ENCODE measurements around the gene SKAP1. TPM values are rescaled to one million over a fixed set of nuclear protein-coding genes. Genes with fewer than 3 reads are reported as not detected.

Gene SKAP1
- polyA plus RNA-seq, 4 donors, result 9.9 to 13.6 (median 12.4) TPM

DNA sequence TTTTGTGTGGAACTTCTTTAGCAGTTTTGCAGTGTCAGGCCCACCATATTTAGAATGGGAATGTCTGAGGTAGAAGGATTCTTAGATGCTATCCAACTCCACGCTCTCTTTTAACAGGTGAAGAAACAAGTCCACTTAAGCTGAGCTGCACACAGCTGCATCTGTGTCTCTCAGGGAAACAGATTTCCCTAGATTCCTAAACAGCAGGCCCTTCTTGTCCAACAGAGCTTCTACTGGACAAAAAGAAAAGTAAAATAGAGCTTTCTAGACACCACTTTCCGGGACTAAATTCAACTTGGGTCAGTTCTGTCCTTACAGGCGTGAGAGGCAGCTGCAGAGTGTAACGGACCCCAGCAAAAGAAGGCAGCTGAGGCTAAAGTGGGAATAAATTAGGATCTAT lies 270.8 kb downstream of the SKAP1 start:
- no peak for DNase-seq (ENCODE audit: low read depth in 4 of 4, low spot score in 2 of 4)

DNA sequence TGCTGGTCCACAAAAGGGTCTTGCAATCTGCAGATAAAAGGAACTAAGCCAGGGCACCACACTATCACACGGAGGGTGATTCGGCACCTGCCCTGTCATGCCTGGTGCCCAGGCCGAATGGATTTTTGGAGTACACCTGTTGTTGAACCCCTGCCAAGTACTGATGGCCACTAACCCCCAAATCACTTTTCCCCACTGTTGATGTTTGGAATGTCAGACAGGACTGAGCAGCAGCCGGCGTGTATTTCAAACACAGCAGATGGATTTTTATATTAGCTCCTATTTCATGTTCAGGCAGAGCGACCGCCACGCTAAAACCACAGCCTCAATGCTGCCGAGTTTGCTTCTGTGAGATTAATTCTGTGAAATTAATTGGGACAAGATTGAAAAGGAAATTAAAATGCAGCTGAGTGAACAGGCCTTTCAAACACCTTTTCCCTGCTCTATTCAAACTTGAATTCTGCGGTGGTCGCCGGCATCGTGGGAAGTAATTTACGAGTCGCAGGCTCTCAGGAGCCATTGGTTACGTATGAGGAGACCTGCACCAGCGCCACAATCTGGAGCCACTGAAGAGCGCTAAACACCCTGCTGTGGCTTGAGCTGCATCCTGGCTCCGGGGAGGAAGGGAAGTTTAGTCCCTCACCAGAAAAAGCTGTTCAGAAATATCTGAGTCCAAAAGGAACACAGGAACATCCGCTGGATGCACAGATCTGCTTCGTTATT lies 274.0 kb downstream of the SKAP1 start:
- DNase-seq (ENCODE audit: low read depth in 4 of 4, low spot score in 2 of 4), result no peak

DNA sequence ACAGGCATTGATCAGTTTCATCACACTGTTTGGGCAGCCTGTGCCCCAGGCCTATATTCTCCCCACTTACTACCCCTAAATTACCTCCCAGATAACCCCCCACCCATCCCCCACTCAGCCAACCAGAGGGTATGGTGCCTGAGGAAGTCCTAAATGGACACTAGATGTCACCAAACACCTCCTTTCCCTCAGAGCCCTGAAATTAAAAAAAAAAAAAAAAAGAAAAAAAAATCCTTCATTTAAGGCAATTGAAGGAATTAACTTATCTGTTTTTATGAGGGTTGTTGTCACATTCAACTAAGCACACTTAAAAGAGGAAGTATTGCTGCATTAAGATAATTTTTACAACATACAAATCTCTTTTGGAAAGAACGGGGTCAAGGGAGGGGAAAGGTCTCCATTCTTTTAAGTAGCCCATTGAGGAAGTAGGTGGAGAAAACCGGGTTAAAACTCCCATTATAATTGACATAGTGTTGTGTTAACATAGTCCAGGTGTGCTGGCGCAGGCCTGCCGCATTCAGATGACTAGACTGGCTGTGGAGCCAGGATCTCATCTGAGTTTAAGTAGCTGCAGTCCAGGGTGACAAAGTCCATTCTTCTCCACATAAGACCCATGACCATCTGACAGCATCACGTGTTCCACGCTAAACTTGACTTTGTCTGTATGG lies 276.2 kb downstream of the SKAP1 start:
- no peak for DNase-seq (ENCODE audit: low read depth in 4 of 4, low spot score in 2 of 4)

DNA sequence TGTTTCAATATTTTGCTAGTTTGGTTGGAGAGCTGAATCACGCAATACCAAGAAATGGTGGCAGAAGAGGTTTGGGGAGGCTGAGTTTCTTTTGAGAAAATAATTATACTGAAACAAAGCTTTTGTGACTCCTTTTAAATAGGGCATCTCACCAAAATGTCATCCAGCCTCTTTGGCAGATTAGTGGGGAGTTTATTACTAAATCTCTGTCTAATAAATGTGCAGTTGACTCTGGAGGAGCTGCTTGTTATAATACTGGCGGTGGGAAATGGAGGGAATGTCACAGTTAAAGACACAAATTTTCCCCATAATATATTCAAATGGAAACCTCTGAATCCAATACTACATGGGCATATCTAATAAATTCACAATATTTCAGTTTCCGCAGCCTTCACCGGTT lies 277.7 kb downstream of the SKAP1 start:
- no peak for DNase-seq (ENCODE audit: low read depth in 4 of 4, low spot score in 2 of 4)

DNA sequence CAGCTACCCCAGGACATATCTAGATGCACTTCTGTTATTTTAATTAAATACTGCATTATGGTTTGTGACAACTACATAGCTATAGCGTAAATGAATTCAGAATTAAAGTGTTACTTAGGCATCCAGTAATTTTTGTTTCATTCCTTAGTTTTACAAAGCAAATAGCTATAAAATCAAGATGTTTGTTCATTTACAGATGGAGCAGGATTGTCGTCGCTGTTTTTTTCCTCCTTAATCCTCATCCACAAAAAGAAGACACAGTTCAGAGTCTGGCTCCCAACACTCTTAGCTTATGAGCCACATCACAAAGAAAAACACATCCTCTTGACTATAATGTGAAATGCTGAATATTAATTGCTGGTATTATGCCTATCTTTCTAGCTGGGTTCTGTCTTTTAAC lies 278.8 kb downstream of the SKAP1 start:
- DNase-seq (ENCODE audit: low read depth in 4 of 4, low spot score in 2 of 4), result no peak

DNA sequence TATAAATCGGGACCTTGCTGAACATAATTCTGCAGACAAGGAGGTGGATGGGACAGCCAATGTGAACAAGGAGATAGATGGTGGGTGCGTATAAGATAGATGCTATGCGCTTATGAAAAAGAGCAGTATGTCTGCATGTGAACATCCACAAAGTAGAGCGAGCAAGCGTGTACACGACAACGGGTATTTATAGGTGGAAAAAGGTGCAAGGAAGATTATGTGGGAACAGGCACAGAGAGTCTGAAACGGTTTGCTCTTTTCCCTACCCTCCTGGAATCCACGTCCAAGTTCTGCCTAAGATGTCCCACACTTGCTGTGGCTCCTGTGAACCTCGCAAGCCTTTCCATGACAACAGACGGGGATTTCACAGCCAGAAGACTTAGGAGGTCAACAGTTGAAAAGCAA lies 279.4 kb downstream of the SKAP1 start:
- no peak for DNase-seq (ENCODE audit: low read depth in 4 of 4, low spot score in 2 of 4)

DNA sequence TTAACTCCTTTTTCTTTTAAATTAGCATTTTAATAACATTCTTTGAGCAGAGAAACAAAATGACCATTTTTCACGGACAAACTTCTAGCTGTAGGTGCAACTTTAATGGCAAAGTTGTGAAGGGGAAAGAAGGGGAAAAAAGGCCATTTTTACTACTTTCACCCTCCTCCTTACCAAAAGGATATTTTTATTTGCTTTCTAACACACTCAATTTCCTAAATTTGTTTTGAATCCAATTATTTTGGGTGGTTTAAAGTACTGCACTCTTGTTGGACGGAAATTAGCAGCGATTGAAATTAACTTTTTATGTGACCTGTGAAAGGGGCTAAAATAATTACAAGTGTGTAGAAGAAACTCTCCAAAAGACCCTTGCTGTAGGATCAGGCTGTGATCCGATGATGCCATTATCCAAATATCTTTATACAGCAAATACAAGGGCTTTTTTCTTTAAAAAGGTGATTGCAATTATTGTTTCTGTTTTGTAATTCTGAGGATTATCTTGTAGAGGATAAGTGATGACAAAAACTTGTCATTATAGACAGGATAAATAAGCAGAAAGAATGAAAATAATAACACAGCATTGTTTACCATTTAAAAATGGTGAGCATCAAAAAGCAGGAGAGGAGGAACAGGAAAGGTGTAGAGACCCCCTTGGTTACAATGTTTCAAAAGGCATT lies 280.1 kb downstream of the SKAP1 start:
- DNase-seq (ENCODE audit: low read depth in 4 of 4, low spot score in 2 of 4), result no peak

DNA sequence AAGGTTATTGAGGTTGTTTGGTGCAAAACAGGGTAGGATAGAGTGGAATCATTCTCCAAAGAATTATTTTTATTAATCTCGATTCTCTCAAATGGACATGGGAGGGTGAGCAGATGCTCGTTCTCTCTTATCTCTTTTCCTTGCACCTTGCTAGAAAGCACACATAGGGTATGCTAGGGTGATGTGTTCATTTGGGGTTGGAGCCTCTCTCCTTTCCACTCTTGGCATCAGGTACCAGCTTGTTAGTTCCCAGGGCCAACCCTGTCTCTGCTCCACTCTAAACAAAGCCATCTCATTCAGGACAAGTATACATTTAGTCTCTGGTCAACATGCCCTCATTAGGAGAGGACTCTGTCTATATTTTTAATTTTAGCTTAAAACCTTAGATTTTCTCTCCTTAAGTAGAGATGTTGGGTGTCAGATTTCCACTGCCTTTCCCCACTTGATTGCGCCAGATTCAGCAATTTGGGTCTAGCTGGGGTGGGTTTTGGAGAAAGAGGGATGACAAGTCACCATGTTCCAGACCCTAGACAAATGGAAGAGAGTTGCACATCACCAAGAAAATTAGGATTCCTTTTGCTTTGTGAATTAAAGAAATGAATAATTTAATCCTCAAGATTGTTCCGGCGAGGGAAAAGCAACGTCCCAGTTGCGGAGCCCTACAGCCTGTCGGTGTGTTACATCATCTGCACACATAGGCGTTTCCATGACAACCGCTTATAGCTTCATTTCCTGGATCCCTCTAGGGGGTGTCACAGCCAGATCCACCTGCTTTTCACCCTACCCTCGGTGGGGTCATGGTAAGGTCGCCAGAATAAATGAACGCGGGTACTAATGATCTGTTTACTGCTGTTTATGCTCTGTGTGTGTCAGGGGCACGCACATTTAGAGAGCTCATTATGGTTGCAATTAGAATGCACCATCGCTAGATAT lies 280.9 kb downstream of the SKAP1 start:
- no peak for DNase-seq (ENCODE audit: low read depth in 4 of 4, low spot score in 2 of 4)

DNA sequence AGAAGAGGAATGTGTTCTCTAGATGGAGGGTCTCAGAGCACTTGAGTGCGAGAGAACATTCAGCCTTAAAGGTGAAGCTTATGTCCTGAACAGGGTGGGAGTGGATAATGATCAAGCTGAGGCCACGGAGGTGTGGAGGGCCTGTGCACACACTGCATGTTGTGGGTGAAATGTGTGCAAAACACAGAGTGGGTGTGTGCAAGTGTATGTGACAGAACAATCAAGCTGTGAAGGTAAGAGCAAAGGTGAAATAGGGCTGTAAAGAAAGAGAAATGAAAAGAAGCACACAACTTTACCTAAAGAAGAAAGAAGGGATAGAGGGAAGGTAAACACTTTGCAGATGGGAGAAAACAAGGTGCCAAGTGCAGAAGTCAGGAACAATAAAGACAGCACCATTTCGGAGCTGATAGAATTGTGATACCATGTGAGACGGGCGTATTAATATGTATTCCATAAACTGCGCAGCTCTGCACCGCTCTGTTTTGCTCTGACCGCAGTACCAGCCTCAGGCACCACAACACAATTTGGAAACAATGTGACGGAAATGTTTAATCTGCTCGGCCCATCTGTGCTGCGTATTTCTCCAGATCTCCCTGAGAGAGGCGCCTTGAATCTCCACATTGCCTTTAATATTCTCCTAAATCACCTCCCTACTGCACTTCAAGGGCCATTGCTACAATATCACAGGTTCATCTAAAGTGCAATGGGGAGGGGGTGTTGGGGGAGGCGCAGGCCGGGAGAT lies 281.8 kb downstream of the SKAP1 start:
- DNase-seq (ENCODE audit: low read depth in 4 of 4, low spot score in 2 of 4), result no peak

DNA sequence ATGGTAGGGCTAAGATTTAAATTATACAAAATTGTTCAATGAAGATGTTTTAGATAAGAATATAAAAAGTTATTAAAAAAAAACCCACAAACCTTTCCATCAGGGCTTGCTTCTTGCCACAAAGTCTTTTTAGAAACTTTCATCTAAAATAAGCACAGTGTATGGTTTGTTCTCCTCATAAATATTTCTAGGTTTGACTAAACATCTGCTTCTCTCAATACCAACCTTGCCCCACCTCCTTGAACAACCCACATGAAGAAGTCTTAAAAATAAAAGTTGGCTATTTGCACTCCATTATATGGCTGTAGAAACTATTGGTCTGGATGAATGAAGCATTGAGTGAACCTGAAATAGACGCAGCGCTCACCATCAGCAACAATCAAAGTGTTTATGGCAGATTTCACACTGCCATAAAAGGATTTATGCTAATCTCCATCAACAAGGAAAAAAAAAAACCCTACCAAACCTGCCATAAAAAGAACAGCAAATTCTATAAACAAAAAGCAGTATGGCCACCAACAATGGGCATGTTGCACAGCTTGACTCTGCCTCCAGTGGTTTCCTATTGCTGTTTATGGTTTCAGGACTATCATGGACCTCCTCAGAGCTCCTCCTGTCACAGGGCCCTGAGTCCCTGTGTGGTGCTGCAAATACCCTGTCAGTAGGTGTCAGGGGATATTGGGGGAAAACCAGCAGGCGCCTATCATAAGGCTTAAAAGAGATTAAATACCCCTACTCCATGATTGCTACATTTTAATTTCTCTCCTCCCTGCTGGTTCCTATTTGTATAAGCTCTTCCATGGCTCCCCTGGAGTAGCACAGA lies 284.8 kb downstream of the SKAP1 start:
- no peak for DNase-seq (ENCODE audit: low read depth in 4 of 4, low spot score in 2 of 4)

DNA sequence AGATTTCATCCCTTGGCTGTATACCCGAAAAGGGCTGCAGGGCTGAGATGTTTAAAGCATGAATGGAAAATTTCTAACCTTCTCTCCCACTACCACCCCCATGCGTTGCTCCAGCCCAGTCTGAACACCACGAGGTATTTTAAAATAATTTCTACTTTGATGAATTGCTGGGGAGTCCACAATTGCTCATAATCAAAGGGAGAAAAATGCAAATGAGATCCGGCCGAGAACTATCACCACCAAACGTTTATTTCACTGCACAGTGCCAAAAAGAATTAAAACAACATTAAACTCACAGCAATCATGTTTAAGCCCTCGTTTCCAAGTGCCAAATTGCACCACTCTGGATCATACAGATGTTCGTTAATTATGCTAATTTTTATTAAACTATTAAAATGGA lies 285.8 kb downstream of the SKAP1 start:
- no peak for DNase-seq (ENCODE audit: low read depth in 4 of 4, low spot score in 2 of 4)

DNA sequence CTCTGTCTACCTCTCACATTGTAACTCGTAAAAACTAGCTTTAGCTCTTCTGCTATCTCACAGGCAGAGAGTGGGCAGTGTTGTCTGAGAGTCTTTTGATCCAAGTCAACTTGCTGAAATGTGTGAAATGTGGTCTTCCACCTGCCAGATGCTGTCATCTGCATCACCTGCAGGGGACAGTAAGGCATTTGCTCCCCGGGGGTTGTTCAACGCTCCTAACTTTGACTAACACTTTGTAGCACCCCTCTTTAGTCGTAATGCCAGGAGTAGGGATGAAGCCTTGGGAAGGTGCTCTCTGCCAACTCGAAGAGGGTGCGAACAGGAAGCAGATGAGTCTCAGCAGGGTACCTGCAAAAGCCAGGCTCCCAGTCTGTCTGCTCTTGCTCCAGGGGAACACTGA lies 286.4 kb downstream of the SKAP1 start:
- DNase-seq (ENCODE audit: low read depth in 4 of 4, low spot score in 2 of 4), result no peak

DNA sequence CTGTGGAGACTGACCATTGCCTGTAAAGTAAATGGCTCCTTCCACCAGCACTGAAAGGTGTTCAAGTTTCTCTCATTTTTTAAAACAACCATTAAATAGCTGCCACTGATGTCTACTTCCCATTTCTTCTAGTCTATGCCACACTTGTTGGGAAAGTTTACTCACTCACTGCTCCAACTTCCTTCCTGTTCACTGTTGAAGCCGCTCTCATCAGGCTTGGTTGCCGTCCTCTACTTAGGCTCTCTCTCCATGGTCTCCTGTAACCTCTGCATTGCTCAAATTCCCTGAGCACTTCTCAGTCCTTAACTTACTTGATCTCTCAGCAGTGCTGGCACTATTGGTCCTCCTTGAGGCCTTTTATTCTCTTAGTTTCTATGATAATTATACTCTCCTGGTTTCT lies 290.1 kb downstream of the SKAP1 start:
- no peak for DNase-seq (ENCODE audit: low read depth in 4 of 4, low spot score in 2 of 4)

DNA sequence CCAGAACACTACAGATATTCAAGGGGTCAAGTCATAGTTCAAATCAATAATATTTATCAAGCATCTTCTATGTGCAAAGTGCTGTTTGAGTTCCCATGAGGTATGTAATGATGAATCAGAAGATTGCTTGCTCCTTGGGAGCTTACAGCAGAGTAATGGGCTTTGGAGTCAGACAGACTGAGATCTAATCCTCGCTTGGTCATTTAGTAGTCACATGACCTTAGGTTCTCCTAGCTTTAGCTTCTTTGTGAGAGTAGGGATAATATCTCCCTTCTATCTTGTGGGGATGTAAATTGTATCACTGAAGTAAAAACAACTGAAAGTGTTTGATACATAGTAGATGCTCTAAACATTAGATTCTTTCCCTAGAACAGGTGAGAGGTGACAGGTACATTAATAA lies 292.4 kb downstream of the SKAP1 start:
- DNase-seq (ENCODE audit: low read depth in 4 of 4, low spot score in 2 of 4), result no peak

DNA sequence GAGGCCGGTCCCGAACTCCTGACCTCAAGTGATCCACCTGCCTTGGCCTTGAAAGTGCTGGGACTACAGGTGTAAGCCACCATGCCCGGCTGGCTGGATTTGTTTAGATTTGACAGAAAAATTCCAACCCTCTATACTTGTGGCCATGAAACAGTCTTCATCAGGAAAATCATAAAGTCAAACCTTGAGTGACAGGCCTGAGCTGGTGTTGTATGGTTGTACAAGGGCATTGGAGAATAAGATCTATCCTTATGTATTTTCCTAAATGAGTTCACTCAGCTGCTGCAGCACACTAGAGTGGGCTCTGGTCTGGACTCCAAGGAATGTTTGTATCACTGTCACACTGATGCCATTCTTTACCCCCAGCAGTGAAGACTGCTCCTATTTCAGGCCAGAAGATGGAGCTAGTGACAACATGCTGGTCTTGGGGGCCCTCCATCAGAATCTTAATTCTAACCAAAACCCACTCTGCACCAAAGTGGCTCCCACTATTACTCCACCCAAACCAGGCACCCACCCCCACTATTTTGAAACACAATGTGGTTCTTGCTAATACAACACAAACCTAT lies 295.0 kb downstream of the SKAP1 start:
- DNase-seq (ENCODE audit: low read depth in 4 of 4, low spot score in 2 of 4), result no peak

DNA sequence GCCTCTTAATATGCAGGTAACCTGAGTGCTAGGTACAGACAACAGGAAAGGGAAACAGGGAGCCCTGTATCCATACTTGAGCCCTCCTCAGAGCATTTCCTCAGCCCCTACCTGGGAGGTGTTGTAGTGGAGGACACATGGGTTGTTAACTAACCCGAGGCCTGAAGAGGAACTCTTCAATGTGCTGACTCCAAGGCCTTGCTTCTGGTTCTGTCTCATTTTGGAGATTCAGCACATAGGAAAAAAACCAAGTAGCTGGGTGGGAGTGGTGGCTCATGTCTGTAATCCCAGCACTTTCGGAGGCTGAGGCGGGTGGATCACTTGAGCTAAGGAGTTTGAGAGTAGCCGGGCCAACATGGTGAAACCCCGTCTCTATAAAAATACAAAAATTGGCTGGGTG lies 297.6 kb downstream of the SKAP1 start:
- no peak for DNase-seq (ENCODE audit: low read depth in 4 of 4, low spot score in 2 of 4)

DNA sequence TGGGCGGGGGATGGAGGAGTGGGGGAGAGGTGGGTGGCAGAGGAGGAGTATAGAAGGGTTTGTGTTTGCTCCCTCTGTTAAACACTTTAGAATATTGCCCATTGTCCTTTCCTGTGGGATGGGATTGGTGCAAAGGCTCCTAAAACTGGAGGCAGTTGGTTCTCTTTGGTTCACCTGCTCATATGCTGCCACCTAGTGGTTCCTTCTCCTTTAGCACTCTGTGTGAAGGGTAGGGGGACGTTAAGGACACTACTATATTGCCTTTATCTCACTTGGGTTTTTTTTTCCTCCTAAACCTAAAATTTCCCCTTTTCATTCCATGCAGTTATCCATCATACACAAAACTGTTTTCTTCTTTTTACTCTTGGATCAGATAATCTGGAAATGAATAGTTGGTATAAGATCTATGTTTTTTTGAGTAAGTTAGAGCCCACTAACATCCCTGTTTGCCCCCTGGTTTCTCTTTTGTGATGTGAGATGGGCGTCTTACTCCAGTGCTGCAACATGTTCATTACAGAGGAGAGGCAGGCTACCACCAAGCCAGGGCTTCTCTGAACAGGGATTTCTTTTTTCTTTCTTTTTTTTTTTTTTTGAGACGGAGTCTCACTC lies 298.7 kb downstream of the SKAP1 start:
- peak in 1 of 4 donors; percentile 76 for DNase-seq (ENCODE audit: low read depth in 4 of 4, low spot score in 2 of 4)

DNA sequence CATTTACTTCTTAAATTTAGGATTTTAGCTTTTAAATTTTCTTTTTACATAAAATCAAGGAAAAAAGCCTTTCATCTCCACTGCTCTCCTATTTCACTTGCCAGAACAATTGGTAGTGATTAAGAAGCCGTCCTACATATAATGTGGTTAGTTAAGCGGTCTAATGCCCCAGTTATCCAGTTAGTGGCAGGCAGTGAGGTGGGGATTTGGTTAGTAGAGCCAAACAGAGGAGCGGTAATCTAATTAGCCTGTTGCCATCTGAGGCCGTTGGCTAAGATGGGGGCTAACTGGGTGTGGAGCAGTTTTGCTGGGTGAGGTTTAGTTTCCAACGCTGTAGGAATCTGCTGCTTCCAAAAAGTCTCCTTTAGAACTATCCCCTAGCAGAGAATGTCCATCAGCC lies 300.0 kb downstream of the SKAP1 start:
- no peak for DNase-seq (ENCODE audit: low read depth in 4 of 4, low spot score in 2 of 4)

DNA sequence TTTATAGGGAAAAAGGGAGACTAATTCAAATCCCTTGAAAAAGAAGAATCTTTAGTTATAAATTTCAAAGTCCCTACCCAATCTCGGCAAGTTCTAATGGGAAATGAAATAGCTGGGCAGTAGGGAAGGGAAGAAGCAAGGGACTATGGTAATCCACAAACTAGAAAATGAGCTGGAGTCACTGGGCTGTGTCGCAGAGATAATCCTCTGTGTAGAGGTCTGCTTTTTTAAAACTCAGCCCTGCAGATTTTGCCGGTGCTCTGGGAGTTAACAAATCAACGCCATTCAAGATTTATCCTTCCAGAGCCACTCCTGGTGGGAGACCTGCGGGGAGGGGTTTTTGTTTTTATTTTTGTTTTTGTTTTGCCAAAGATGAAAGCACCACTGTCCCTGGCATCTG lies 301.6 kb downstream of the SKAP1 start:
- DNase-seq (ENCODE audit: low read depth in 4 of 4, low spot score in 2 of 4), result no peak

All from left renal cortex interstitium (tissue), 4 donors.